Calu3 (cell line): Measurements from ENCODE around the gene ANKRD35. TPM values are rescaled to one million over a fixed set of nuclear protein-coding genes. Genes with fewer than 3 reads are reported as not detected.
"Not testable (repeated sequence)": the region's sequence is repeated elsewhere in the genome, so short reads cannot be mapped to it uniquely, and the experiment has no call there.

Experiments
- BruUV-seq: library from RNA; stranded (reverse); fragments of 400-500 nt; replicated peaks from 2 replicates; lab custom pipeline; 2021; lab: Mats Ljungman, UMichigan
- CTCF ChIA-PET: fragments of 300-600 bp; sonication (Branson Sonifier 250); formaldehyde crosslinking; loops from one replicate; lab custom pipeline; 2022; ENCODE audit warnings: antibody characterized with exemption; lab: Charles Lee
- DNase-seq: peaks from one replicate; pipeline ENCODE4 v3.0.0; 2022
- H3K27ac Mint-ChIP-seq: one replicate; pipeline ENCODE4 v1.8.0; 2022; ENCODE audit warnings: mixed read lengths; ENCODE audit not compliant: unreplicated experiment
- H3K27me3 Mint-ChIP-seq: one replicate; pipeline ENCODE4 v1.8.0; 2022; ENCODE audit warnings: mixed read lengths; ENCODE audit not compliant: unreplicated experiment
- H3K36me3 Mint-ChIP-seq: one replicate; pipeline ENCODE4 v1.8.0; 2022; ENCODE audit warnings: mild to moderate bottlenecking, moderate library complexity, mixed read lengths; ENCODE audit not compliant: insufficient read depth, unreplicated experiment
- H3K4me1 Mint-ChIP-seq: one replicate; pipeline ENCODE4 v1.8.0; 2022; ENCODE audit warnings: mild to moderate bottlenecking, low read depth, mixed read lengths; ENCODE audit not compliant: unreplicated experiment
- H3K4me3 Mint-ChIP-seq: one replicate; pipeline ENCODE4 v1.8.0; 2022; ENCODE audit warnings: mild to moderate bottlenecking, low read depth, moderate library complexity, mixed read lengths; ENCODE audit not compliant: unreplicated experiment
- H3K9me3 Mint-ChIP-seq: one replicate; pipeline ENCODE4 v1.8.0; 2022; ENCODE audit warnings: low read depth, mixed read lengths; ENCODE audit not compliant: unreplicated experiment
- CTCF ChIP-seq: fragments of 200-600 bp; IDR thresholded peaks from one replicate; pipeline ENCODE4 v1.8.0; 2022; ENCODE audit warnings: antibody characterized with exemption; ENCODE audit not compliant: unreplicated experiment
- intact Hi-C: fragments of 100-400 bp; cut with micrococcal nuclease; formaldehyde crosslinking; loops from one replicate; pipeline ENCODE4 v1.10.0; 2022; ENCODE audit not compliant: unreplicated experiment
- total RNA-seq: library from RNA; stranded (reverse); gene quantifications from 2 replicates; pipeline ENCODE4 v1.2.3, GENCODE V29; 2022

The ANKRD35 gene
- total RNA-seq, 1 experiment from 2014 or later = not detected

- CTCF ChIA-PET = interaction anchor here (1.1 kb wide), 1 partner anchor 66 kb away, joined by 3 read pairs; no protein-coding TSS in a partner anchor
These were observed 59.6 kb downstream of the ANKRD35 start for GRCh38 chr1:145826030-145826429.

GRCh38 chr1:145824499-145824842 is 61.2 kb downstream of the ANKRD35 start:
- Mint-ChIP-seq H3K27me3 (no peaks in the 10 kb centered on the region), H3K4me1 (no peaks in the 10 kb centered on the region), H3K4me3 (peak overlapping the region; percentile 89), H3K36me3 (peaks cover 38% of the 10 kb centered on the region), H3K9me3 (no peaks in the 10 kb centered on the region), H3K27ac (peak overlapping the region; percentile 76)
- DNase-seq = no peak
- BruUV-seq = TSS peak; percentile 66
- no peak for TF ChIP-seq CTCF
- CTCF ChIA-PET = interaction anchor here (0.6 to 1.8 kb wide), 4 partner anchors 21 to 140 kb away, joined by 3 to 7 read pairs (median 4); partner anchors contain the start of genes ANKRD34A, NUDT17, PIAS3 and POLR3GL
- intact Hi-C loops = loop anchor here (5.0 to 10.0 kb wide), 2 partner anchors 42 to 90 kb away; no protein-coding TSS in a partner anchor

More at GRCh38 chr1:145826030-145826429, 59.6 kb downstream of the ANKRD35 start:
- intact Hi-C loops = loop anchor here (10.0 kb wide), 1 partner anchor 91 kb away; no protein-coding TSS in a partner anchor
- no peak for DNase-seq
- H3K4me3 Mint-ChIP-seq = no peak overlapping the region
- H3K27me3 Mint-ChIP-seq = no peaks in the 10 kb centered on the region
- H3K9me3 Mint-ChIP-seq = no peaks in the 10 kb centered on the region
- no TSS peak for BruUV-seq
- H3K36me3 Mint-ChIP-seq = peaks cover 42% of the 10 kb centered on the region
- H3K4me1 Mint-ChIP-seq = no peaks in the 10 kb centered on the region
- H3K27ac Mint-ChIP-seq = no peak overlapping the region
- TF ChIP-seq CTCF = no peak

GRCh38 chr1:145823565-145824498 is 61.8 kb downstream of the ANKRD35 start, which contains the start of the genes POLR3C and RNF115:
POLR3C (plus strand) TSS chr1:145824200; CDS start chr1:145825777, 1,577 bp downstream.
RNF115 (minus strand) TSS chr1:145824095; CDS start chr1:145823873, 222 bp downstream.
- intact Hi-C loops = loop anchor here (5.0 to 10.0 kb wide), 2 partner anchors 42 to 89 kb away; no protein-coding TSS in a partner anchor
- peaks cover 38% of the 10 kb centered on the region for H3K36me3 Mint-ChIP-seq
- CTCF ChIA-PET = interaction anchor here (0.6 to 1.8 kb wide), 4 partner anchors 22 to 140 kb away, joined by 3 to 7 read pairs (median 4); partner anchors contain the start of genes ANKRD34A, NUDT17 and PIAS3
- BruUV-seq = TSS peak; percentile 35
- no peaks in the 10 kb centered on the region for H3K27me3 Mint-ChIP-seq
- H3K27ac Mint-ChIP-seq = peak within 1 kb of the TSS; percentile 76
- TF ChIP-seq CTCF = no peak
- no peaks in the 10 kb centered on the region for H3K9me3 Mint-ChIP-seq
- peak; percentile 85 for DNase-seq
- no peaks in the 10 kb centered on the region for H3K4me1 Mint-ChIP-seq
- H3K4me3 Mint-ChIP-seq = peak within 1 kb of the TSS; percentile 89

GRCh38 chr1:145822779-145823331 is 62.8 kb downstream of the ANKRD35 start:
- H3K9me3 Mint-ChIP-seq, BruUV-seq, H3K27ac Mint-ChIP-seq, H3K27me3 Mint-ChIP-seq, CTCF ChIA-PET, DNase-seq, H3K4me1 Mint-ChIP-seq: not testable (repeated sequence)
- Mint-ChIP-seq H3K36me3 (peaks cover 32% of the 10 kb centered on the region), H3K4me3 (peak overlapping the region; percentile 89)
- intact Hi-C loops = loop anchor here (5.0 to 10.0 kb wide), 2 partner anchors 41 to 88 kb away; no protein-coding TSS in a partner anchor

- H3K4me3 Mint-ChIP-seq, intact Hi-C loops, BruUV-seq, H3K27me3 Mint-ChIP-seq, H3K4me1 Mint-ChIP-seq, H3K36me3 Mint-ChIP-seq, H3K9me3 Mint-ChIP-seq, H3K27ac Mint-ChIP-seq, CTCF ChIA-PET: not testable (repeated sequence)
- DNase-seq = peak; percentile 6
These were observed 67.6 kb downstream of the ANKRD35 start for GRCh38 chr1:145818095-145818494.
